ENCODE measurements around the gene SSH2.
"Not testable (repeated sequence)": the region's sequence is repeated elsewhere in the genome, so short reads cannot be mapped to it uniquely, and the experiment has no call there.

SSH2 gene

DNA sequence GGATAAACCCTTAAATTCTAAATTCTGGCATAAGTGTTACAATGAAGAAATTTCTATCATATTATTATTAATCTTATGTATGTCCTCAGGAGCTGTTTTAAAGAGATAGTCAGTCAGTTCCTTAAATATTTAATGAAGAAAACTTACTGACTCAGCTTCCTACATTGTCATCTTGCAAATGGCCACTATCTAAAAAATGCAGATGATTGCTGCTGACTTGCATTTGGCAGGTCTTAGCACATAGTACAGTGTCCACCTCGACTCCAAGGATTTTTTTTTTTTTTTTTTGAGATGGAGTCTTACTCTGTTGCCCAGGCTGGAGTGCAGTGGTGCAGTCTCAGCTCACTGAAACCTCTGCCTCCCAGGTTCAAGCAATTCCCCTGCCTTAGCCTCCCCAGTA lies 252.2 kb downstream of the SSH2 start:
- no peak for DNase-seq (ENCODE audit: low read depth in 2 of 2, low spot score in 1 of 2)

DNA sequence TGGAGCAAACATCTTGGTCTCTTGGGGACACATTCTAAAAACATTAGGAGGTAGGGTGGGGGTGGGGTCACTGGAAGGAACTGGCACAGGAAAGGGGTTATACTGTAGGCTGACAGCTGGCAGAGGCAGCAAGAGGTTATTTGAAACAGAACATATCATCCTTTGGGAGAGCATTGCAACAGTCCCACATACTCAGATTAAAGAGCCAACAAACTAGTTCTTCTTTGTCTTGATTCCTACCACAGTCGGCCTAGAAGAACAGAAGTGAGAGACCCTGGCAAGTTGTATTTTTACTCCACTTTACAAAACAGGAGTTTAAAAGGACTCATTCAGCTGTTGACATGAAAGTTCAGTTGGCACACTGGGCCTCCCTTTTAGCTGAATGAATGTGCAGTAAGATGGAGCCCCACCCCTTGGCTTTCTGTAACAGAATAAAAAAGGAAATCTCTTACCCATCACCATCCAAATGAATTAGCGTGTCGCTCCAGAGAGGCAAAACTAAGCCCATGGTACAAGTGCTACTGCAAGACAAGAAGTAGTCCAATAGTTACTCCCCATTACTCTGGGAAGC lies 252.7 kb downstream of the SSH2 start:
- no peak for DNase-seq (ENCODE audit: low read depth in 2 of 2, low spot score in 1 of 2)

DNA sequence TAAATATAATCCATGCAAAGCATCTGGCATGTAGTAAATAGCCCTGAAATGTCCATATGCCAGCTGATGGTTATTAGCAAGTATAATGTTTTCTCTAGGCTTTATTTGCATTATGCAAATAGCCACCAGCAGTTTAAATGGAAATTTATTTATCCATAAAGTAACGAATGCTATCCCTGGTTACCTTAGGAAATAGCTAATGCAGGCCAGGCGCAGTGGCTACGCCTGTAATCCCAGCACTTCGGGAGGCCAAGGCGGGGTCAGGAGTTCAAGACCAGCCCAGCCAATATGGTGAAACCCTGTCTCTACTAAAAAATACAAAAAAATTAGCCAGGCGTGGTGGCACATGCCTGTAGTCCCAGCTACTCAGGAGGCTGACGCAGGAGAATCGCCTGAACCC lies 254.1 kb downstream of the SSH2 start:
- DNase-seq (ENCODE audit: low read depth in 2 of 2, low spot score in 1 of 2): not testable (repeated sequence)

DNA sequence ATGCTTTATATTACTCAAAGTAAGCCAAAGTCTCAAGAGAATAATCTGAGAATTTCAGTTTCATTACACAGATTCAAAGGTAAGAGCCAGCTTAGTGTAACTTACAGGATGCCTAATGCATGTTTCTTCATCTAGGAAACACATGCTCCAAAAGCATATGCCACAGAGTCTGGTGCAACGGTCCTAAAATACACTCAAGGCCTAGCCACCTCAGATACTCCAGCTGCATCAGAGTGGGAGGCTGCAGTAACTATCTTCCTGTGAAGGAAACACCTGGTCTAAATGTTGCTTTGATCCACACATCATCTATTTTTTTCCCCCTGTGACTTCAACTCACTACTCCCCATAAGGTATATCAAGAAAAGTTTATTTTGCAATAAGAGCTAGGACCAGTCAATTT lies 255.7 kb downstream of the SSH2 start:
- DNase-seq (ENCODE audit: low read depth in 2 of 2, low spot score in 1 of 2): no peak

DNA sequence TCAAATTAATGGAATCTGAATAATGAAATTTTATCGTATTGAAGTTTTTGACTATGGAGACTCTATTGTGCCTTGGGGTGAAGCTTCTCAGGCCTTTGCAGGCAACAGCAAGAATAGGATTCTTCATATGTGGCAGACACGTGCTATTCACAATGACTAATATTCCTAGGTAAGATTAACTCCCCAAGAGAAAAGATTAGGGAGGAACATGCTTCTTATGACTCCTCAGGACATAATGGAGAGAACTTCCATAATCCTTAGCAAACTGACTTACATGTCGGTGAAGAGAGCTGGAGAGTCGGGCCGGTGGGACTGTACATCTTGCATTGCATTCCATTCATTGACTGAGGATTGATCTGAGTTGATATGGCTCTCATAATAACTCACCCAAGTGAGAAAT lies 258.4 kb downstream of the SSH2 start:
- no peak for DNase-seq (ENCODE audit: low read depth in 2 of 2, low spot score in 1 of 2)

DNA sequence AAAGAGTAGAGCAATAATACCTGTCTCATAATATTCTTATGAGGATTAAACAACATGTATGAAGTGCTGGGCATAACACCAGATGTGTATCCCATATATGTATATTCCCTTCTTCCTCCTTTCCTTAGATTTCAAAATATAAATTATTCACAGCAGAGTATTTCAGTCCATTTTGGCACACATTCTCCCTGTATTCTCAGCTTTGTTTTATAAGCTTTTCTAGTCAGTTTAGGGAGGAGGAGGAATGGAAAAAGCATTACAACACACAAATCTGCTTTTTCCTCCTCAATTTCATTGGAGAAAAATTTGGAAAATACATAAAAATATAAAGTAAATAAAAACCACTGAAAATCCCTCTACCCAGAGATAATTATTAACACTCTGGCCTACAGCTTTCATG lies 260.8 kb downstream of the SSH2 start:
- no peak for DNase-seq (ENCODE audit: low read depth in 2 of 2, low spot score in 1 of 2)

DNA sequence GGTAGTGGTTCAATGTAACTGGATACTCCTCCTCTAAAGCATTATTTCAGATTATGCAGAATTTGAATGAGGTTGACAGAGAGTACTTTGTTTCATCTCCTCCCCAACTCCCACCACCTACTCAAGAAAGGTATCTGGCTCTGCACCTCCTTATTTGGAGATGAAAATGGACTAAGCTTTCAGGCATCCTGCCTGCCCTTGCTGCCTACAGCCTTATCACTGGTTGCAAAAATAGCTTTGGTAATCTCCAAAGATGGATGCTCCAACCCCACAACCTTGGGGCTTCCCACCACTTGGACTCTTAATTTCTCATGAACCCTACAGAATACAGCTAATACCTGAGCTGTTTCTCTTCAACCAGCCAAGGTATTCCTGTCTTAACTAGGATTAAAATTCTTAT lies 262.1 kb downstream of the SSH2 start:
- DNase-seq (ENCODE audit: low read depth in 2 of 2, low spot score in 1 of 2): no peak

DNA sequence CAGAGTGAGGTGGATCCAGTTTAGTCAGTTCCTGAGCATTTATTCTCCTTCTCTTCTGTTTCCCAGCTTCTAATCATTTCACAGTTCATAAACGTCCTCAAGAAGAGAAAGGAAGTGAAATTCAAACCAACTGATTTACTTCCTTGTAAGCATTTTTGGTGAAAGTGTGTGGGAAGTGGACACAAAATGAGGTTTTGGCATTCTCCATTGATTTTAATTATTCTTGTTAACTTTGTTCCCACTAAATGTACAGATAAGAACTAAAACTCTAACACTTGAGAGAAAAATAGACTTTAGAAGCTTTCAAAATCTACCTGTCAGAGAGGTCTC lies 264.6 kb downstream of the SSH2 start:
- DNase-seq (ENCODE audit: low read depth in 2 of 2, low spot score in 1 of 2): no peak

DNA sequence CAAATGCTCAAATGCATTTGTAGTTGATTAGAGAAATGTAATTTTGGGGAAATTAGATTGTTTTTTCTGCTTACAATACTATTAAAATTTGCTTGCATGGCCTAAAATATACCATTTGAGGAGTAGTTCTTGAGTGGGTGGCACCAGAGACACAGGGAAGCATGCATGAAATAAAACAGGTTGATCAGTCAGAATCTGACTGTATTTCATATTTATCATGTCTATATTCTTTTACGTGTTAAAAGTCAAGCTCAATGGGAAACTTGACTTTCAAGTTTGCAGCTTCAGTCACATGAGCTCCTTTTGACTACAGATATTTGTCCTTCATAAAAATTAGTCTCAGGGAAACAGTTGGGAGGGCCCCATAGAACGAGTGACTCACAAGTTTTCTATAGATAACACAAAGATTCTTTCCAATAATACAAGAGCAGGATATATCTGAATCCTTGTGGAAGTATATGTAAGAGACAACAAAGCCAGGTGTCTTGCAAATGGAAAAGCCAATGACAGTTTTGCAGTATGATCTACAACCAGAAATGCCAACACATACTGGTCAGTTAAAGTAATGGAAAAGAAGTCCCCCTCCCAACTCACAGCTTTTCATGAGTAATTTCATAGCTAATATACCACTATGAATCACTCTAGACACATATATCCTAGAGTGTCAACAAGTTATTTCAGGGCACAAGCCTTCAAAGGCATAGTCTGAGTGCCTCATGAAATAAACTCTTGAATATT lies 265.1 kb downstream of the SSH2 start:
- no peak for DNase-seq (ENCODE audit: low read depth in 2 of 2, low spot score in 1 of 2)

DNA sequence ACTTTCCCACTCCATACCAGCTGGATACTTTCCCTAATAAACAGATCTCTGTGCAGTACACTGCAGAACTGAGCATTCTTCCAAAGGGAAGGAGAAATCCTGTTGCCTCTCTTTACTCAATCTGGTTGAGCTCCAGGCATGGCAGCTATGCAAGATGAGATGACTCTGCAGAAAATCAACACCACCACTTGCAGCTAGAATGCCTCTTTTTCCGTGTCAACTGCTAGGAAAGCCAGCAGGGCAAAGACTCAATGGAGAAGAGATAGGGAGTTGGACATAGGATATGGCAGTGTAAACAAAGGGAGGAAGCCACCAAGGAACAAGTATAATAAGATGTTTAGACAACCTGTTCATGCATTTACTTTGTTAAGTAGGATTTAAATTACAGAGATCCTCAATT lies 266.9 kb downstream of the SSH2 start:
- DNase-seq (ENCODE audit: low read depth in 2 of 2, low spot score in 1 of 2): no peak

DNA sequence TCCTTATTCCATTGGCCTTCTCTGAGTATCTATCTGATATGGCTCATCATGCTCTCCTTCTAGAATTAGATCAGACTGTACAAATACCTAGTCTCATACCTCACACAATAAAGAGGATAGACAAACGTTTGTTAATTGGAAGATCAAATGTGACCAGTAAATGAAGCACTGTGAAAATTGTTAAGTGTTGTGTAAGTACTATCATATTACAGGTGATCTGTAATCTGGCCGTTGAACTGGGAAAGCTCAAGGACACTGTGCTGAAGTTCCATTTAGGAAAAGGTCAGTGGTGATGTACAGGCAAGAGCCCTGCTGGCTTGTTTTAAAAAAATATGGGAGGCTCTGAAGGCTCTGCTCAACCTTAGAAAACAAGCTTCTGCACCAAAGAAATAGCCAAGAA lies 268.8 kb downstream of the SSH2 start:
- no peak for DNase-seq (ENCODE audit: low read depth in 2 of 2, low spot score in 1 of 2)

DNA sequence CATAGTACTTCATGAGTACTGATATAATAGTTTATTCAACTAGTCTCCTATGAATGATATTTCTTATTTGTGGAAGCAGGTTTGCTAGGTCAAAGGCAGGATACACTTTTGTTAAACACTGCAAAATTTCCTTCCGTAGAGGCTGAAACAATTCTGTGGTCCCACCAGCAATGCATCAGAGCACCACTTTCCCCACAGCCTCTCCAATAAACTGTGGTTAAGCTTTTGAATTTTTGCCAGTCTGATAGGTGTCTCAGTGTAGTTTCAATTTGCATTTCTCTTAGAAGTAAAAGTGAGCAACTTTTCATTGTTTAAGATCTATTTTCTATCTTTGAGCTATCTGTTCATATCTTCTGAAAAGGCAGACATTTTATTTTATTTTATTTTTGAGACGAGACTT lies 270.9 kb downstream of the SSH2 start:
- DNase-seq (ENCODE audit: low read depth in 2 of 2, low spot score in 1 of 2): no peak

DNA sequence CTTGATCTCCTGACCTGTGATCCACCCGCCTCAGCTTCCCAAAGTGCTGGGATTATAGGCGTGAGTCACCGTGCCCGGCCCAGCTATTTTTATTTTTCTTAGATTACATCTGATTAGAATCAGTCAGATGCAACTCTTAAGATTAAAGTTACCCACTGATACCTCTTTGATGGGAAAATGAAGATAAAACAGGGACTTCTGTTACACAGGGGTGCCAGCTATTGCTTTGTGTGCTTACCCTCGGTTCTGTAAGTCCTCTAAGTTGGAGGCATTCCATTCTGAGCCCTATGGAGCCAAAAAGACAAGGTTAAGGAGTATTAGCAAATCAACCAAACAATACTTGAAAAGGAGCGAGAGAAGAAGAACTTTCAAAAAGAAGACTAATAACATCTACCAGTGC lies 274.7 kb downstream of the SSH2 start:
- no peak for DNase-seq (ENCODE audit: low read depth in 2 of 2, low spot score in 1 of 2)

DNA sequence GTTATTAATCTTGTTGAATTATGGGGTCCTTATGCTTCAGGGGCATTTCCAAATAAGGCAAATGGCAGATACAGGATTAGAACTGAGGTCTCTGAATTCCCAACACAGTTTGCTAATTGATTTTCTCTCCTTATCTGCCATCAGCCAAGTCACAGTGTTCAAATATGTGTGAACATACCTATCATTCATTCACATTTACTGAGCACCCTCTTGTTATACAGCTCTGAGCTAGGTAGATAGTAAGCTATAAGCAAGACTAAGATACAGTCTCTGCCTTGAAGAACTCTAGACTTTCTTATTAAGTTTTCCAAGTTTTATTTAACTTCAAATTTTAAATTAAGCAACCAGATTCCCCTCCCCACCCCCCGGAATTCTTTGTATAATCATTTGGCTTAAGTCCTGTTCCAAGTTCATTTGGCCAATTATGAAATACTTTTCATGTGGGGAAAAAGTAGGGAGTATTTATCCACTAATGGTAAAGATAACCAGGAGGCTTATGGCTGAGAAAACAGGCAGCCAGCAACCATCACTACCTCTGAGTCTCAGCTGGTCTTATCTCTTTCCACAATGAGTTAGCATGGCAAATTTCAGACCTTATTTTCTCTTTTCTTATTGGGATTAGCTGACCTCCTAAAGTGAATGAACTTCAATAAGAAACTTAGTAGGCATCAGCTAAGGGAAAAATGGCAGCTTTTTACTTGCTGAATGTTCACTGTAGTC lies 275.9 kb downstream of the SSH2 start:
- DNase-seq (ENCODE audit: low read depth in 2 of 2, low spot score in 1 of 2): no peak

DNA sequence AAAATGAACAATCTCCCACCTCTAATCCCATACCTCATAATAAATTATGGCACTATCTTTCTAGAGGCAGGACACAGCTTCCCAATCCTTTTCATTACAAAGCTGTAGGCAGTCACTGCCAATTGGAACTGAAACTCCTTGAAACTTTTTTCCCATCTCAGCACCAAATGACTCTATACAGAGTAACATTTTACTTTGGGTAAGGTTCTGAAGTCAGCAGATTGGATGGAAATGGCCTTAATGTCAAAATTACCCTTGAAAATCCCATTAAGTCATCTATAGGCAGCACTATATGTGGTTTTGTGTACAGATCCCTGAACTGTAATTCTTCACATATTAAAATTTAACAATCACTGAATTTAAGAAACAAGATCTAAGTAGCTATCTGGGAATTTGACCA lies 277.1 kb downstream of the SSH2 start:
- DNase-seq (ENCODE audit: low read depth in 2 of 2, low spot score in 1 of 2): no peak

DNA sequence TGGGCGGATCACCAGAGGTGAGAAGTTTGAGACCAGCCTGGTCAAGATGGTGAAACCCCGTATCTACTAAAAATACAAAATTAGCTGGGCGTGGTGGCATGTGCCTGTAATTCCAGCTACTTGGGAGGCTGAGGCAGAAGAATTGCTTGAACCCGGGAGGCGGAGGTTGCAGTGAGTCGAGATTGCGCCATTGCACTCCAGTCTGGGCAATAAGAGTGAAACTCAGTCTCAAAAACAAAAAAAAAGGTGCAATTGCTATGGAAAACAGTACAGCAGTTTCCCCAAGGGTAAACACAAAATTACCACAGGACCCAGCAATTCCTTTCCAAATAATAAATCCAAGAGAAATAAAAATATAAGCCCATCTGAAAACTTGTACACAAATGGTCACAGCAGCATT lies 278.1 kb downstream of the SSH2 start:
- DNase-seq (ENCODE audit: low read depth in 2 of 2, low spot score in 1 of 2): not testable (repeated sequence)

DNA sequence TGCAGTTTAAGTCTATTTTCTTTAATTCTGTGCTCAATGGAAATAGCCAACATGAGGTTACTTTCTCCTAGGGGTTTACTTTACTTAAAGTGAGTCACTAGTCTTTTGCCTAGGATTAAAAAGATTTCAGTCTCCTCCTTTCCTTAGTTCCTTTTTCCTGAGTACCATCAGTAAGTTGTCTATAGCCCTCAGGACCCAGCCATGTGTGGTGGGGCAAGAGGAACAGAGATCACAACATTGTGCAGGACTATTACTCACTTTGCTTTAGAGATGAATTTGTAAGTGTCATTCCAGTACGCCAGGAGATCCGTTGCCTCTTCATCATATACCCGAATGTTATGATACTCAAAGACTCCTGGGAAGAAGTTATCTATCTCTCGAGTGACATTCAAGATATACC lies 279.6 kb downstream of the SSH2 start:
- DNase-seq (ENCODE audit: low read depth in 2 of 2, low spot score in 1 of 2): no peak

DNA sequence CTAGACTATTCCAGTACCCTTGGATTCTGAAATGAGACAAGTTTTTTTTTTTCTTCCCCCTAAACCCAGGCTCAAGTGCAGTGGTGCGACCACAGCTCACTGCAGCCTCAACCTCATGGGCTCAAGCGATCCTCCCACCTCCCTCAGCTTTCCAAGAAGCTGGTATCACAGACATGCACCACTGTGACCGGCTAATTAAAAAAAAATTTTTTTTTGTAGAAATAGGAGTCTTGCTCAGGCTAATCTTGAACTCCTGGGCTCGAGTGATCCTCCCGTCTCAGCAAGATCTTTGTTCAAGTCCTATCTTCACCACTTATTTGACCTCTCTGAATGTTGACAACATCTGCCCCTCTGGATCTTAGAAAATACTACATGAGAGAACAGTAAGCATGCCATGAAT lies 280.7 kb downstream of the SSH2 start:
- DNase-seq (ENCODE audit: low read depth in 2 of 2, low spot score in 1 of 2): no peak

DNA sequence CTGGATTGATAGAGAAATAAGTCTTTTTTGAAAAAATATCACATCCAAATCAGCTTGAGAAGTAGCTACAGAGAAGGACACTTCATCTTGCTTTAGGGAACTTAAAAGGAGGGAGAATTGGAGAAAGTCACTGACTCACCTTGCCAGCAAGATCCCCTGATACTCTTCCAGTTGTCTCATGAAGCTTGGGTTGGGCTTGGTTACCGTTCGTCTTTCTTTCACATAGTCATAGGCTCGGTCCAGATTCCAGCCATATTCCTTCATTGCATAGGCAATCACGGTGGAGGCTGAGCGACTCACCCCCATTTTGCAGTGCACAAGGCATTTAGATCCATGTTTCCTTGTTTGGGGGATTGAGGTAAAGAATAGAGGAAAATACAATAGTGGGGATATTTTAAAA lies 282.0 kb downstream of the SSH2 start:
- DNase-seq (ENCODE audit: low read depth in 2 of 2, low spot score in 1 of 2): no peak

DNA sequence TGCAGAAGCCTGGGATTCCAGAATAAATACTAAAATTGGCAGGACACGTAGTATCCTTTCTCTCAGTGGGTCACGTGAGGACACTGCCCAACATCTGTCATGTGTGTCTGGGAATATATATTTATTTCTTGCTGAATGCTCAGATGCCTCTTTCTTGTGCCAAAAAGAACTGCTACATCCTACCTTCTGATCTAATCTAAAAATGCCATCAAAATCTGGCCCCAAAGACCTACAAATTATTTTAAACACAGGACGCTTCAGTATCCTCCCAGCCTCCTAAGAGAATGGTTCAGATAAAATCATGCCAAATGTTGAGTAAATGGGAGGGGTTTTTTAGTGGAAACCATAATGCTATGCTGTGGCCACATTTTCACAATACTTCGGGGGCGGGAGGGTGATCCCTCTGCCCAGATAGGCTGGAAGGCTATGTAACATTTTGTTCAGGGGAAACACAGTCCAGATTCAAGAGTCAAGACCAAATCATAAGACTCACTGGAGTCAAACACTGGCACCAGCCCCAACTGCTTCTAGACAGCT lies 284.4 kb downstream of the SSH2 start:
- DNase-seq (ENCODE audit: low read depth in 2 of 2, low spot score in 1 of 2): no peak

DNA sequence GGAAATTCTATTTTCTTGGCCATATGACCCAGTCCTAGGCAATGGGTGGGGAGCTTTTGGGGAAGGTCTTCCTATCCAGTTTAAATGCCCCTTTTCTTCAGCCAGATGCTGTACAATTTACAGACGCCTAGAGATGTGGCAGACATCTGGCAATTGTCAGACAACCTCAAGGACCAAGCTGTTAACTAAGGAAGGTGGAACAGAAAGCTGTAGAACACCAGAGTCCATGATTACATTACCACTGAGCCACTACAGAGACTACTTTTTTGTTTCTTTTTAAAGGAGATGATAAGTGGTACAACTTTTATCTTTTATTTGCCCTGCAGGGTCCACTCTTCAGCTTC lies 286.2 kb downstream of the SSH2 start:
- DNase-seq (ENCODE audit: low read depth in 2 of 2, low spot score in 1 of 2): no peak

DNA sequence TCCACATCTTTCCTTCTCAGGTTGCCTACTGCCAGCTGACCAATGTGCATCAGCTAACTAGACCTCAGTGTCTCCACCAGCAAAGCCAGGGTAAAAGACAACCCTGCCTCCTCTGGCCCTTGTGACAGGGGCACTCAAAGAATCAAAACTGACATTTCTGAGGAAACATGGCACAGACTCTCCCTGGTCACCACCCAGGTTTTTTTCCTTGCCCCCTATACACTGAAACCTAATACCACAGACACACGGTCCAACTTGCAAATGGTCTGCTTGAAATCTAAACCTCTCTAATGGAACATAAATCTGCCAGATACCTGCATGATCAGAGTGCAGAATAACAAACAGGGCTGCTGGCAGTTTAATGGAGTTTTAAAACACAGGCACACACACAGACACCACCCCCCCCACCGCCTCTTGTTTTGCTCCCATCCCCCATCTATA lies 287.8 kb downstream of the SSH2 start:
- DNase-seq (ENCODE audit: low read depth in 2 of 2, low spot score in 1 of 2): no peak

Measured in stimulated activated CD8-positive, alpha-beta memory T cell treated with anti-CD3 and anti-CD28 coated beads, Interleukin-4, amount 100 ng/mL, for 1 hour (primary cell).